GM19397 (cell line): Measurements from ENCODE around the gene LMAN2.
A peak's percentile ranks its signal among the peaks of the same experiment; 100 is the strongest.

Experiments
- ATAC-seq: cut with Tn5 transposase; IDR thresholded peaks from one replicate; pipeline ENCODE4 v1.9.1; 2021; ENCODE audit warnings: mild to moderate bottlenecking, moderate library complexity; ENCODE audit not compliant: unreplicated experiment

LMAN2 gene

DNA sequence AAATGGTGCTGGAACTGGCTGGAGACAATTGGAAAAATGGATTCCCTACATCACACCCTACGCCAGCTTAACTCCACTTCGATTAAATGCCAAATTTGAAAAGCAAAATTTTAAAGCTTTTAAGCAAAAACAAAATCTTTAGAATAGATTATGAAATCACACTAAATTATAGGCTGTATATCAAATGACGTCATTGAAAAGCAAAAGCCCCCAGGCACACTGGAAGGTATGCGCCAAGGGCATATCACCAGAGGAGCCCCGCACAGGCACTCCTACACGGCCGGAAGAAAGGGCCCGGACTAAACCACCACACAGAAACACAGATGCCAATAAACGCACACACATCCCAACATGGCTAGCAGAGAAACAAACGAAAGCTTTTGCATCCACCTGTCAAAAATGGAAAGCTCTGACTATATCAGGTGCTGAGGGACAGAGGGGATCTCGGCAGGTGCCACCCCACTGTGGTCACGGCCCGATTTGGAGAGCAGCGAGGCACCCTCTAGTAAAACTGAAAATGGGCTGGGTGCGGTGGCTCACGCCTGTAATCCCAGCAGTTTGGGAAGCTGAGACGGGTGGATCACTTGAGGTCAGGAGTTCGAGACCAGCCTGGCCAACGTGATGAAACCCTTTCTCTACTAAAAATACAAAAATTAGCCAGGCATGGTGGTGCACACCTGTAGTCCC lies 22.8 kb downstream of the LMAN2 start:
- ATAC-seq, result no peak

DNA sequence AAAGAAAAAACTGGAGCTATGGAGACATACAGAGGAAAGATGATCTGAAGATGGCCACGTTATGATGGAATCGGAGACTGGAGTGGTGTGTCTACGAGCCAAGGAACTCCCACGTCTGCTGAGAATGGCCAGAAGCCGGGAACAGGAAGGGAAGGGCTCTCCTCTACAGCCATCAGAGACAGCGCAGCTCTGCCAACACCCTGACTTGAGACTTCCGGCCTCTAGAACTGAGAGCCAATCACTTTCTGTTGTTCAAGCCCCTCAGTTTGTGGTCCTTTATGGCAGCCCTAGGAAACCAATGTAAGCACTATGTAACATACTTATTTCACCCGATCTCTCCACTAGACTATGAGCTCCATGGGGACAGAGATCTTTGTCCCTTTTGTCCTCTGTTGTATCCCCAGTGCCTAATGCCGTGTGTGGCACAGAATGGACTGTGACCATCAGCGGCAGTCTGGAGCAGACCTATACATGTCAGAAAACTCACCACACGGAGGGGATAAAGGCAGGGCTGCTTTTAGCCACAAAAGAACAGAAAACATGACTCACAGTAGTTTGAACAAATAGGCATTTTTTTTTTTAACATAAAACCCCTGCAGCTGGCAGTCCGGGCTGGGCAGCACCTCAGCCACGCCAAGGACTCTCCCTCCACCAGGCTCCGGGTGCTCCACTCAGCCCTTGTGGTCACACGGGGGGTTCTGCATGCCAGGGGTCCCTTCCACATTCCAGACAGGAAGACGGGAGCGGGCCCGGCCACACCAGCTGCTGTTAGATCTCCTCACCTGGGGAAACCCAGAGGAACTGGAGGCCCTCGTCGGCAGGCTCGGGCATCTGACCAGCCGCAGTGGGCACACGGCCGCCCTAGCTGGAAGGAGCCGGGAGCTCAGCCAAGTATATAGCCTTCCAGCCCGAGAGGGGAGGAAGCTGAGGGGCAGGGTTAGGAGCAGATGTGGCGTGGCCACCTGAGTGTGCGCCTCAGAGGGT lies 23.6 kb downstream of the LMAN2 start:
- no peak for ATAC-seq

DNA sequence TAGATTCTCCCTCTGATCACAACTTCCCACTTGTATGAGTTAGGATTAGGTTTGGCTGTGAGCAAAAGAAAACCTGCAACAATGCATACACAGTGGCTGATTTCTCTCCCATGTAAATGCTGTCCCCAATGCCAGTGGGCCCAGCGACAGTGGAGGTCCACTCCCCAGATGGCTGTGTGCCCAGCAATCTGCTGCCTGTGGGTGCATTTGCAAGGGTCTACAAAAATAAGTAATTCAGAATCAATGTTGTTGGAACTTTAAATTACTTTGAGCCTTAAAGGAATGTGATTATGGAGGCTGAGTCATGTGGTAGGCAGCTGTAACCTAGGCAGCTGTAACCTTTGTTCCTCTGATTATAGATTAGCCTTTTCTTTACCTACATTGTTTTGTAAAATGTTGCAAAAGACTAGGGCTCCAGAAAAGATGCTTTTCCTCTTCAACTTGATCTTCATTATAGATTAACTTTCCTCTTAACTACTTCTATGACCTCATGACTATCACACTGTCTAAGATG lies 25.5 kb downstream of the LMAN2 start:
- ATAC-seq, result no peak

DNA sequence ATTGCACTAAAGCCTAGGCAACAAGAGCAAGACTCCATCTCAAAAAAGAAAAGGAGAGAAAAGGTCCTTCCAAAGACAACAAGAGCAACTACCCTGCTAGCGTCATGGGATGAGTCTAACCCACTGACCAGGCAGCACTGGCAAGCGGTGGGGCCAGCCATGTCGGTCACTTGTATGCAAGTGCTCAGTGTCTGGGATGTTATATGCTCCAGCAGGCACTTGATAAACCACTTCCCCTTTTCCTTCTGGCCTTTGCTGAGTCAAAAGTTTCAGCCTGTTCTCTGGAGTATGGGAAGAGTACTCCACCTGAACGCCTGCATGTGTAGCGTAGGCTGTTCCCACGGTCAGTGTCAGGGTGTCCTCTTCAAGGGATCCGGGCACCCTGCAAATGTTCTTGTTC lies 30.6 kb downstream of the LMAN2 start:
- ATAC-seq, result no peak

DNA sequence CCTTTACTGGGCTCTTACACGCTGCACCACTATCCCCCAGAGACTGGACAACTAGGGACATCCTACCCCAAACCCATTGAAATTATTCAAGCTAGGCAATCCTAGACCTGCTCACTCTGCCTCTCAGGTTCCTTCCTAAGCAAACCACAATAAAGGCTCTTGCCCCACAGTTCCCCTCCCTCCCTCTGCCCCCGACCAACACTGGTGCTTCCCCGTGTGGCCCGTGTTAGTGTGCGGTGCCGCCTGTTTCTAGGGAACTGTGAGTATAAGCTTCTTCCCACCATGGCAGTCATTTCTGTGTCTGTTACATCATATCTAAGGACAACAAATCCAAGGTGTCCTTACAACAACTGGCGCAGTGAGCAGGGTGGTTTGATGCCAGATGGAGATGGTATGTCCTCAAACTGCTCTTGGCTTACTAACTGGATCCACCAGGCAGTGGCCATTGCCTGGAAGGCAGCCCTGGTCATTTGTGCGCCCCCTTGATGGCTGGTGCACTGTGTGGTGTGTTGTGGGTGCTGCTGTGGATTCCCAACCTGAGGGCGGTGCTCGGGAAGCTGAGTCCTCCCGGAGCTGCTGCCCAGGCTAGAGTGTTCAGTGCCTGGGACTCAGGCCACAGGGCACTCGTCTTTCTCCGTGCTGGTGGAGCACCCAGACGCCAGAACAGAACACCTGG lies 31.4 kb downstream of the LMAN2 start:
- no peak for ATAC-seq

DNA sequence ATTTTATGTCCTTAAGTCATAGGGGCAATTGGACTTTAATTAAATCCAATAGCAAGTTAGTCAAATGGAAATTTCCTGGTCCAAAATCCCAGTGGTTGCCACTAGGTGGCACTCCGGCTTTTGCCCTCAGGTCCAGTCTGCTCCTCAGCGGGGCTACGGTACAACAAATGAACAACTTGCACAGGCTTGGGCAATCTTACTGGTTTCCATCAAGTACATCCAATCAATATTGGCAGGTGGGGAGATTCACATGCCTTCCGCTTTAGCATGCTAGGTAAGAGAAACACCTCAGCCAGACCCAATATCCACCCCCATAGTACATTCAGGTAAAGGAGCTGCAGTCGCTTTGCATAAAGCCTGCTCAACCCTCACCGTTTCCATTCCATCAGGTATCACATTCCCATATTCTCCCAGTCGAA lies 33.5 kb downstream of the LMAN2 start:
- no peak for ATAC-seq

DNA sequence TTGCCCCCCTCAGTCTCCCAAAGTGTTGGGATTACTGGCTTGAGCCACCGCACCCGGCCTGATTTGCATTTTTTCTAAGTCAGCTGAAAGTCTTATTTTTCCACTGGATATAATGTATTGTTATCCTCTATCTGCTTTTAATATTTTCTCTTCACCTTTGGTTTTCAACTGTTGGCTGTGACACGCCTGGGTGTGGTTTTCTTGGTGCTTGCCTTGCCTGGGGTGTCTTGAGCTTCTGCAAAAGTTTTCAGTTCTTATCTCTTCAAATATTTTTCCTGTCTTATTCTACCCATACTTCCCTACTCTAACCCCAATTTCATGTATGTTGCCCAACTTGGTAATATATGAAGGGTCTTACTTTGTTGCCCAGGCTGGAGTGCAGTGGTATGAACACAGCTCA lies 35.5 kb downstream of the LMAN2 start:
- ATAC-seq, result no peak

DNA sequence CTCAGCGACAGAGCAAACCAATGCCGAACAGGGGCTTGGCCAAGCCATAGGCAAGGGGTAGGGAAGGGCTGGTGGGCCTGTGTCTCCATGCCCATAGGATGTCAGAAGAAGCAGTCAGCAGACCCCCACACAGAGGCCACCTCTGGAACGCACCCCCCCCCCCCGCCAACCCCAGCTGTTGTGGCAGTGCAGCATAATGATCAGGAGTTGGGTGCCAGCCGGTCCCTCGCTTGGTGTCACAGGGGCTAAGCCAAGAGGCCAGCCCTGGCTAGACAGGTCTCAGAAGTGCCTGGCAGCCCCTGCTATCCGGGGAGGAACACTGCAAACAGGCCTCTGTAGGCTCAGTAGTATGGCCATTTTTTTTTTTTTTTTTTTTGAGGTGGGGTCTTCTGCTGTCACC lies 36.1 kb downstream of the LMAN2 start:
- no peak for ATAC-seq

DNA sequence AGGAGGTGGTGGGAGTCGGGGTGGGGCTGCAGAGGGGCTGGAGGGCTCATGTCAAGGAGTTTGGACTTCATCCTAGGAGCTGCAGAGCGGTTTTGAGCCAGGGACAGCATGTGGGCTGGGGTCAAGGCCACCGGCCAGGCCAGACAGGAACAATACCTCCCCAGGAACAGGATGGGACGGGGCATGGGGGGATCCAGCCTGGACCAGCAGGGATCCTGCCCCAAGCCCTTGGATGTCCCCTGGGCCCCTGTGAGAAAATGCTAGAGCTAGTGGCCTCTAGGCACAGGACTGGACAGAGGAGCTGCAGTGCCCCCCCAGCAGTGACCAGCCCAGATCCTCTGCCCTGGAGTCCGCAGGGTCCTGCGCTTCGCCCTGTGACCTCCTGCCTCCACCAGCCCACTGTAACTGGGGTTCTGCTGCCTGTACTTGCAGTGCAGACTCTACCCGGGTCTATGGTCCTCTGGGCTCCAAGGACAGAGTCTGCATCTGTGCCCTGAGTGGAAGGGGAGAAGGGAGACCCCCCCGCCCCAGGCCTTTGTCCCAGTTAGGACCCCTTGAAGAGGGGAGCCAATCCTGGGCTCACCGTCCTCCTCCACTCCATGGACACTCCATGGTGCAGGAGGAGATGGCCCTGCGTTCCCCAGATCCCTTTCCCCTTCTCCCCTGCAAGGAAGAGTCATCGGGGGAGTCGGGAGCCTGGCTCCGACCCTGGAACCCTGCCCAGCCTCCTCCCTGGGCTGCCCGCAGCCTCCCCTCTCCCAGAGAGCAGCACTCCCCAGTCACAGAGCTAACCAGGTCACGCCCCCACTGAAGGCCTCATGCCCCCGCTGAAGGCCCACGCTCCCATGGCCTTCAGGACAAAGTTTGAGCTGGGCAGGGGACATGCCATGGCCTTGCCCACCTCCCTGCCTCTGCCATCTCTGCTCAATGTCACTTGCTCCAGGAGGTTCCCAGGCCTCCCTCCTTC lies 36.8 kb downstream of the LMAN2 start:
- no peak for ATAC-seq

DNA sequence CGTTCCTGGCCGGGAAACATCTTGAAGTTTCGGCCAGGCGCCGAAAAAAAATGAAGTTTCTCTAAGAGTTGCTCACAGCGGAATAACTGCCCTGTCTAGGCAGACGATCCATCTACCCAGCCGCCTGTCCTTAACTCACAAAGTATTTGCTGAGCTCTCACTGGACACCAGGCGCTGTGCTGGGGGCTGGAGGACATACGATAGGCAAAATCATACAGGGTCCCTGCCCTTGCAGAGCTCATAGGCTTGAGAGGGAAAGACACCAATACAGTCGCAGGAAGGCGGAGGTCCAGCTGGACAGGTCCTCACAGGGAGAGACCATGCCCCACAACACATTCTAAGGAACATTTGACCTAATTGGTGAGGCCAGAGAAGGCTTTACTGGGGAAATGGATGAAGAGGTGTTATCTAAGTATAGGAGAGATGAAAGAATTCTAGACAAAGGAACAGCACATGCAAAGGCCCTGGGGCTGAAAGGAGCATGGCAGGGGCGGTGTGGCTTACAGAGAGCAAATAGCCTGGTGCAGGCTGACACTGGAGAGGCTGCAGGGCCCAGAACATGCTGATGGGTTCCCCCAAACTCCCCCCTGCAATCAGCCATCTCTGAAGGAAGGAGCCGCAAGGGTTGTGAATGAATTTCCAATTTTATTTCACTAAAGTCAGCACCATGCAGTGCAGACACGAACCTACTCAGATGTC lies 37.8 kb downstream of the LMAN2 start:
- ATAC-seq, result no peak

DNA sequence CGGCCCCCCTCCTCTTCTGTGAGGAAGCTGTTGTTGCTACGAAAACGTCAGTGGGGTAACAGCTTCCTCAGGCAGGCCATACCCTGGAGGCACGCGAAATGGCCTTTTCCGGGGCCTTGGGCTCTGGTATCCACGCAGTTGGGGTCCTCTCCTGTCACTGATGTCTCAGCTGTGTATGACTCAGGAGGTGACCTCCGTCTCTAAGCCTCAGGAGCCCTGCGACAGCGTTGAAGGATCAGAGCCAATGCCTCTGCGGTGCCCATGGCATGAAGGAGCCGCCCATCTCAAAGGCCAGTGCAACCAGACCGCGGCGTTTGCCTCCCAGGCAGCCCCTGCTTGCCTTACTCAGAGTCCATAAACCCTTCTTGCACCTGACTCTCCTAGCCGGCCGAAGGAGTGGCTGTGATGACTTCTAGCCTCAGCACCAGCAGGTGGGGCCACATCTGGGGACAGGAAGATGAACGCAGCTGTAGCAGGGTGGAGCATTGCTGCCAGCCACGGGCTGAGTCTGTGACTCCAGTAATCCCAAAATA lies 38.8 kb downstream of the LMAN2 start:
- peak; percentile 6 for ATAC-seq

DNA sequence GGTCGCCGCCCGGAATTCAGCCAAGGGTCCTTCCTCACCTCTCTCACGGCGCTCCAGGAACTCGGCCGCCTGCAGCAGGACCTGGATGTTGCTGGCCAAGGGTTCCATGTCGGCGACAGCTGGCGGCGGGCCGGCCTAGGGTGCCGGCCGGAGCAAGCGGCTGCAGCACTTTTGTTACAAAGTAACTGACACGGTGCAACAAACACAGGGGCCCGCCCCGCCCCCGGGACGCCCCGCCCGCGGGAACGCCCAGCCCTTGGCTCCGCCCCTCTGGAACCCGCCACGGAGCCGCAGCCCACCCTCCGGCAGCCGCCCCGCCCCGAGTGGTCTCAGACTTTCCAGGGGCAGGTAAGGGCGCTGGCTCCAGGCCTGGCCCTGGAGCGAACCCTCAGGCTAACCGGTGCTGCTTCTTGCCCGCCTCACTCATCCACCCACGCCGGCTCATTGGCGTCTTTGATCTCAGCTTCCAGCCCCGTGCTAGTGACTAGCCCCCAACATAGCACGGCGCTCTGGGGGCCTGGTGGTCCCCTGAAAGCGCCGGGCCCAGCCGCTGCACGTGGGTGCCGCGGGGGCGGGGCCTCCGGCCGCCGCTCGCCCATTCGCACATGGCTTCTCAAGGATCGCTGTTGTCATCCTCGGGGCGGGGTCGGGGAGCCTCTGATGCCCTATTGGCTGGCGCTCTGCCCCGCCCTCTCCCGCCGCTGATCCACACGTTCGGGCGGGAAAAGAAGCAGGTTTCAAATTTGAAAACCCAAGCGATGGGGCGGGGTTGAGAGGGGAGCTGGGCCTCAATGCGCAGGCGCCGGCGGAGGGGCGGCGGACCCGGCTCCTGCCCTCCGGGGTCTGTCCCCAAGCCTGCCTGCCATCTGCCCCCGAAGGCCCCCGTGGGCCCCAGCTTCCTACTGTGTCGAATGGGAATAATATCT lies 39.5 kb downstream of the LMAN2 start, which contains the start of gene MXD3:
MXD3 (minus strand) TSS at position 176 of the 926 bp plus-strand sequence; CDS start at position 108, 68 bp downstream.
- peak; percentile 75 for ATAC-seq

DNA sequence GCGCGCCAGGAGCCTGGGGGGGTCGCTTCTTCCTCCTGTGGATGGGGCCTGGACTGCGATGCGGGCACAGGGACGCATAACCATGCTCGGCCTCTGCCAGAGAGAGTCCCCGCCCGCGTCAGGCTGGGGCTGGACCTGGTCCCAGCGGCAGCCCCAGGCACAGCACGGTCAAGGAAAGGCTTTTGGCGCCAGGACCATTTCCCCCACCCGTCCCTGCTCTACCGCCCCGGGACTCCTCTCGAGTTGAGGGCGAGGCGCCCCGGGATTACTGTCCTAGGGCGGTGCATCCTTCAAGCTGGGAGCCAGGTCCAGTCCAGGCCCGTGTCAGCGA lies 40.1 kb downstream of the LMAN2 start:
- peak; percentile 3 for ATAC-seq

DNA sequence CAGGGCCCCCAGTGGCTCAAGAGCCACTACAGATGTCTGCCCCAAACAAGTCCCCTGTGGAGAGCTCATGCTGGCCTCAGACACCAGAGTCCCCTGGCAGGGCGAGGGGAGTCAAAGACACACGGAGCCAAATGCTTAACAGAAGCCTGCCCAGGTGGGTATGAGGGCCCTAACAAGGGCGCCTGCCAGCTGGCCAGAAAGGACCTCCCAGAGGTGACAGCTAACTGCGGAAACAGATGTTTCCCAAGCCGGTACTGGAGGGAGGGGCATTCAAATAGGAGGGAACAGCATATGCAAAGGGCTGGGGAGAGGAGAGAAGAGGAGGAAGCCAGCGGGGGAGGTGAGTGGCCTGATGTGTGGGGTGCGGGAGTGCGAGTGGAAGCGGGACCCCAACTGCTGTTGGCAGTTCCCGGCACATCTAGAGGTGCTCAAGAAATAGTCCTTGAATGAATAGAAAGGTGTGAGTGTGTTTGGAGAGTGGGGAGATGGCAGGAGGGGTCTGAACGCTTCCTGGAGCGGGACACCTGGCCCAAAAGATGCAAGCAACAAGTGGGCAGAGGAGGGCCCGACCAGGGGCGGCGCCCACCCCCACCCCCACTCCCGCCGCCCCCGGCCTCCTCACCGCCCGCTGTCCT lies 40.6 kb downstream of the LMAN2 start:
- ATAC-seq, result no peak

DNA sequence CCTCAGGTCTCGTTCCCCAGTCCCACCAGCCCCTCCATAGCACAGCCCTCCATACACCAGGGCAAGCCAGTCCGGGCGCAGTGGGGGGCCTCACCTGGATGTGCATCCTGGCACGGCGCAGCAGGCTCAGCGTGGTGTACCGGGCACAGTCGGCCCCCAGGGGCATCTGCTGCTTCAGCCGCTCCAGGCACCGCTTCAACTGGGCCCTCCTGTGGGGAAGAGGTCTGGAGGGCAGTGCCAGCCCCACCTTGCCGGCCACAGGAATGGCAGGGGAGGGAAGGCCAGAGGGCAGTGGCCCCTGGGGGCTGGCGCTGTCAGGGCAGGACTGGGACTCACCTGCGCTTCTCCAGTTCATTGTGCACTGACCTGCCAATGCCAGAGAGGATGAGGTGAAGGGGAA lies 41.1 kb downstream of the LMAN2 start:
- ATAC-seq, result no peak

DNA sequence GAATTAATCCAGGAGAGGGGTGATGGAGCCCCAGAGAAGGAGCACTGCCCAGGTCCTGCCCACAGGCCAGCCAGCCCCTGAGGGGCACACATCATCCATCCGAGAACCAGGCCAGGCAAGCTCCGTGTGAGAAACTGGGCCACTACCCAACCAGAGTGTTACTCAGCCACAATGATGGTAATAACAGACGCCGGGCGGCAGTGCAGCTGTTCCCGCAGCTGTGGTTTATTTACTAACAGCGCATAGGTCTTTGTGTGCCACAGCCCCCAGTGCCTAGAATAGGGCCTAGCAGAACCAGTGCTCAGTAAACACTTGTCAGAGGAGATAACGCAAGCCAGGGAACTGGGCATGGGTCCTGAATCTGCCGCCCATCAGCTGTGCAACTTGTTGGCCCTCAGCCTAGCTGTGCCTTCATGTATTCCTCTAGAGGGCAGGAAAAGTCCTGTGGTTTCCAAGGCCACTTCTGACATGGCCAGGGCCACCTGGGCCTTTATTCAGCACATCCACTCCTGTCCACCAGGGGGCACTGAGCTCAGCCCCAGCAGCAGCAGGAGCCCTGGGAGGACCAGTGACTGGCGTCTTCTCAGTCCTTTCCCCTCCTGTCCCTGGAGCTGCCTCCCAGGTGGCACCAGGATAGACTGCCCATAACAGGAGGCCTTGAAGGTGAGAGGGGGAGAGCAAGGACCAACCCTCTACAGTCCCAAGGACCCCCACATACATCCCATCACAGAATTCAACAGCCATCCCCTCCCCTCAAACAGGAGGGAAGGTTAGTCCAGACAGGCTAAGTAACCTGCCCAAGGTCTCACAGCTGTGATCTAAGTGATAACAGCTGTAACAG lies 41.9 kb downstream of the LMAN2 start:
- ATAC-seq, result no peak

DNA sequence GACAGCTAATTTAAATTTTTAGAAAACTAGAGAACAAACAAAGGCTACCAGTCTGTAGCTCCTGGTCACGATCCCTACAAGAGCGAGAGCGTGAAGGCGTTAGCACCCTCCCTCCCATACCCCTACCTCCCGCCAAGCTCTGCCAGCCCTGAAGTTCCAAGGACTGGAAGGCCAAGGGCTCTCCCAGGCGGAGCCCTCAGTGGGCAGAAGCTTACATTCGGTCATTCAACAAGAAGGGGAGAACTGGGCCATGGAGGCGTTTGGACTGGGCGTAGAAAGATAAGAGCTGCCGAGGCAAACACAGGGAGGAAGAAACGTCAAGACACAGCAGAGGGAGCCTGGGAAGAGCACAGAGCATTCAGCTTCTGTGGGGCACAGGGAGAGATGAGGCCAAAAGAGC lies 42.7 kb downstream of the LMAN2 start:
- no peak for ATAC-seq
